ENCODE measurements around the gene RPS15. TPM values are rescaled to one million over a fixed set of nuclear protein-coding genes. Genes with fewer than 3 reads are reported as not detected.
A peak's percentile ranks its signal among the peaks of the same experiment; 100 is the strongest.

The RPS15 gene
- polyA plus RNA-seq, 1 of the 3 experiments (the other 2 are of a cell fraction), result 3,749 TPM

DNA sequence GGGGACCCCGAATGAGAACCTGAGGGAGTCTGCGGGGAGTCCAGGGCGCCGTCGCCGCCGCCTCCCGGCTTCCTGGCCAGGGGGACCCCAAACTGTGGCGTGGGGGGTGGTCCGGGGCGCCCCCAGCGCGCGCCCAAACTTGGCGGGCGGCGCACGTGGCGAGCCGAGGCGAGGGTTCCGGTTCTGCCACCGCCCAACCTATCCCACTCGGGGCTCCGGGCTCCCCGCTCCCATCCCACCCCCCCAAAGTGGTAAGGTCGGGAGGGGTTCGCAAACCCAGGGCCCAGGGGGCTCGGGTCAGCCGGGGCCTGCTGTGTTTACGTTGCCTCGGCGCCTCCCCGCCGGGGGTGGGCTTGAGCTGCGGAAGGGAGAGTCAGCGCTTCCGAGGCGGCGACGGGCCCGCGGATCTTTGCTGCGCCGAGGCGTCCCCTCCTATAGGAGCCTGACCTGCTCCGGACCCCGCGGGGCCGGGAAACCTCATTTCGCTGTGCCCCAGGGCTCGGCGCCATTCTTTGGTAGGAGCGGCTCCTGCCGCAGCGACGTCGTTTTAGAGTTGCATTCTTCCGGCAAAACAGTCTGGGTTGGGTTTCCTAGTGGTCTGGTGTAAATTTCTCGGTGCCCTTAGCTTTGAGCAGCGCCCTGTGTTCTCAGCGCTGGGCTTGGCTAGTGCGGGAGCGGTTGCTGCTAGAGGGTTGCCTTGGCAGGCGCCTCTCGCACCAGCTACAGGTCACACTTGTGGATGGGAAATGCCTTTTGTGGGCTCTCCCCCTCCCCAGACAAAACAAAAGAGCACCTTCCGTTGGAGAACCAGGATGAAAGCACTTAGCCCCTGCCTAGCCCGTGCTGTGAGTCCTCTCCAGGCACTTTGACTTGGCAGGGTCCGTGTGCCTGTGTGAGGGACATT lies 29.6 kb upstream of the RPS15 start (continued):
- TF ChIP-seq MEF2A (IDR thresholded peaks at IDR 0.05; ENCODE audit: borderline replicate concordance, low read depth) (no peak), CHD2 (IDR thresholded peaks at IDR 0.05; ENCODE audit: low read length, partially characterized antibody) (no peak), ELF1 (IDR thresholded peaks at IDR 0.05) (no peak), POLR2AphosphoS5 (IDR thresholded peaks at IDR 0.05; ENCODE audit: low read depth, low read length) (no peak), RAD21 (IDR thresholded peaks at IDR 0.05; ENCODE audit: low read length) (no peak), SIN3A (IDR thresholded peaks at IDR 0.05; ENCODE audit: borderline replicate concordance, low read depth, low read length) (peak; percentile 29; the same call in 1 of the 2 replicates), TEAD4 (IDR thresholded peaks at IDR 0.05; ENCODE audit: borderline replicate concordance, insufficient read depth) (no peak), RCOR1 (IDR thresholded peaks at IDR 0.05; ENCODE audit: low read length) (no peak), JUND (IDR thresholded peaks at IDR 0.05) (no peak), YY1 (IDR thresholded peaks at IDR 0.05; ENCODE audit: low read depth) (0 out of 2 replicates have a peak, but pooled peaks have one; percentile 29), RFX5 (IDR thresholded peaks at IDR 0.05; ENCODE audit: low read length) (no peak)
- TF ChIP-seq, protein P1, sequence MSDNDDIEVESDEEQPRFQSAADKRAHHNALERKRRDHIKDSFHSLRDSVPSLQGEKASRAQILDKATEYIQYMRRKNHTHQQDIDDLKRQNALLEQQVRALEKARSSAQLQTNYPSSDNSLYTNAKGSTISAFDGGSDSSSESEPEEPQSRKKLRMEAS (IDR thresholded peaks at IDR 0.05; ENCODE audit: low read depth), result peak; percentile 38; the same call in 1 of the 2 replicates
- TF ChIP-seq, protein P2, sequence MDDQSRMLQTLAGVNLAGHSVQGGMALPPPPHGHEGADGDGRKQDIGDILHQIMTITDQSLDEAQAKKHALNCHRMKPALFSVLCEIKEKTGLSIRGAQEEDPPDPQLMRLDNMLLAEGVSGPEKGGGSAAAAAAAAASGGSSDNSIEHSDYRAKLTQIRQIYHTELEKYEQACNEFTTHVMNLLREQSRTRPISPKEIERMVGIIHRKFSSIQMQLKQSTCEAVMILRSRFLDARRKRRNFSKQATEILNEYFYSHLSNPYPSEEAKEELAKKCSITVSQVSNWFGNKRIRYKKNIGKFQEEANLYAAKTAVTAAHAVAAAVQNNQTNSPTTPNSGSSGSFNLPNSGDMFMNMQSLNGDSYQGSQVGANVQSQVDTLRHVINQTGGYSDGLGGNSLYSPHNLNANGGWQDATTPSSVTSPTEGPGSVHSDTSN (IDR thresholded peaks at IDR 0.05), result no peak

DNA sequence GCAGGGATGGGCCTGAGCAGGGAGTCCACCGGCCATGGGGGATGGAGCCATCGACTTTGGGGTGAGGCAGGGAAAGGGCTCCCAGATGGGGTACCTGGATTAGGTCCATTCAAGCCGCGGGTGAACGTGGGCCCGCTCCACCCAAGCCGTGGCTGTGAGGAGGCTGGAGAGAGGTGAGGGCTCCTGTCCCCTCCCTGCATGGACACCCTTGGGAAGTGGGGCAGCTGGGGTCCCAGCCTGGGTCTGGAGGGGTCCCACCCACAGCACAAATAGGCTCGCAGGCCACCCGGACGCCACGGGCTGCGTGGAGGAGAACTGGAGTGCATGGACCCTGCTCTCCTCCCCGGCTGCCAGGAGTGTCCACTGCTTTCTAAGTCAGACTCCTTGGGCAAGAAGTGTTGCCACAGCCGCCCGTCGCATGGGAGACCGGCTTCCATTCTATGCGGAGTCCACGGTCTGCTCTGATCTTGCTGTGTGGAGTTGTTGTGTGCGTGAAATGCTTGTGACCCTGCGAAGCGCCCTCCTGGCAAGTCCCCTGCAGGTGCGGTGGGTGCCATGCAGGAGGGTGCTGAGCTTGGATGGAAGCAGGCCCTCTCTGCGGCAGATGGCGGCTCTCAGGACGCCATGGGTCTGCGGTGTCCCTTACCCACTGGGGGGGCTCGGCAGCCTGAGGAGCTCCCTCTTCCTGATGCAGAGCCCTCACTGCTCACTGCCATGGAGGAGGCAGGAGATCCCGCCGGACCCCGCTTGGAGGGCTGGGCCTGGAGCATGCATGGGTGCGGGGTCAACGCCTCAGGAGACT lies 28.8 kb upstream of the RPS15 start:
- ChIA-PET CTCF (interaction anchor here (1.0 to 2.2 kb wide), 6 partner anchors 9 to 130 kb away, joined by 3 to 8 read pairs (median 4); no protein-coding TSS in a partner anchor), POLR2A (interaction anchor here (1.0 to 1.4 kb wide), 2 partner anchors 11 to 140 kb away, joined by 3 to 5 read pairs; partner anchors contain the start of gene CIRBP)
- WGBS (ENCODE audit: low lambda C conversion rate), result 48% methylated on average over 17 of the region's 33 CpGs
- peak overlapping the region; percentile 99 for H3K4me2 ChIP-seq
- no peak overlapping the region for H2AFZ ChIP-seq (ENCODE audit: low read depth)
- no peaks in the 10 kb centered on the region for H3K27me3 ChIP-seq (ENCODE audit: insufficient read depth)
- peaks cover 0 to 10% of the 10 kb centered on the region in 2 experiments for H3K36me3 ChIP-seq (replicated peaks in 1 of 2; ENCODE audit: control insufficient read depth in 1 of 2, insufficient read depth in 2 of 2, low read length in 1 of 2)
- H3K4me1 ChIP-seq (ENCODE audit: control insufficient read depth in 1 of 2, insufficient read depth in 2 of 2, low read depth in 1 of 2, low read length in 1 of 2), result peaks cover 6 to 29% of the 10 kb centered on the region in 2 experiments; a peak in 2 of 4 replicates
- peak overlapping the region in 1 of 2 experiments; percentile 70; a peak in 2 of 4 replicates for H3K27ac ChIP-seq (ENCODE audit: low read depth in 2 of 2, low read length in 1 of 2)
- peak overlapping the region; percentile 95 for H3K9ac ChIP-seq
- DNase-seq, result no peak
- H3K79me2 ChIP-seq (ENCODE audit: insufficient read depth), result peaks cover 68% of the 10 kb centered on the region
- no peaks in the 10 kb centered on the region for H3K9me2 ChIP-seq
- H3F3A ChIP-seq (replicated peaks; ENCODE audit: insufficient read depth), result peaks cover 13% of the 10 kb centered on the region
- no peaks in the 10 kb centered on the region for H3K9me3 ChIP-seq
- peaks cover 60% of the 10 kb centered on the region for H4K20me1 ChIP-seq (ENCODE audit: insufficient read depth)
- H3K4me3 ChIP-seq (ENCODE audit: low read depth in 2 of 2, low read length in 1 of 2), result peak overlapping the region; percentile 83 to 86
- TF ChIP-seq NFIC (IDR thresholded peaks at IDR 0.05; ENCODE audit: borderline replicate concordance), result no peak
- TF ChIP-seq, protein P3, sequence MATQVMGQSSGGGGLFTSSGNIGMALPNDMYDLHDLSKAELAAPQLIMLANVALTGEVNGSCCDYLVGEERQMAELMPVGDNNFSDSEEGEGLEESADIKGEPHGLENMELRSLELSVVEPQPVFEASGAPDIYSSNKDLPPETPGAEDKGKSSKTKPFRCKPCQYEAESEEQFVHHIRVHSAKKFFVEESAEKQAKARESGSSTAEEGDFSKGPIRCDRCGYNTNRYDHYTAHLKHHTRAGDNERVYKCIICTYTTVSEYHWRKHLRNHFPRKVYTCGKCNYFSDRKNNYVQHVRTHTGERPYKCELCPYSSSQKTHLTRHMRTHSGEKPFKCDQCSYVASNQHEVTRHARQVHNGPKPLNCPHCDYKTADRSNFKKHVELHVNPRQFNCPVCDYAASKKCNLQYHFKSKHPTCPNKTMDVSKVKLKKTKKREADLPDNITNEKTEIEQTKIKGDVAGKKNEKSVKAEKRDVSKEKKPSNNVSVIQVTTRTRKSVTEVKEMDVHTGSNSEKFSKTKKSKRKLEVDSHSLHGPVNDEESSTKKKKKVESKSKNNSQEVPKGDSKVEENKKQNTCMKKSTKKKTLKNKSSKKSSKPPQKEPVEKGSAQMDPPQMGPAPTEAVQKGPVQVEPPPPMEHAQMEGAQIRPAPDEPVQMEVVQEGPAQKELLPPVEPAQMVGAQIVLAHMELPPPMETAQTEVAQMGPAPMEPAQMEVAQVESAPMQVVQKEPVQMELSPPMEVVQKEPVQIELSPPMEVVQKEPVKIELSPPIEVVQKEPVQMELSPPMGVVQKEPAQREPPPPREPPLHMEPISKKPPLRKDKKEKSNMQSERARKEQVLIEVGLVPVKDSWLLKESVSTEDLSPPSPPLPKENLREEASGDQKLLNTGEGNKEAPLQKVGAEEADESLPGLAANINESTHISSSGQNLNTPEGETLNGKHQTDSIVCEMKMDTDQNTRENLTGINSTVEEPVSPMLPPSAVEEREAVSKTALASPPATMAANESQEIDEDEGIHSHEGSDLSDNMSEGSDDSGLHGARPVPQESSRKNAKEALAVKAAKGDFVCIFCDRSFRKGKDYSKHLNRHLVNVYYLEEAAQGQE (IDR thresholded peaks at IDR 0.05; ENCODE audit: low read depth, low read length), result no peak
- TF ChIP-seq FOXJ3 (CRISPR knock-in tag; IDR thresholded peaks at IDR 0.05), result no peak
- TF ChIP-seq GATA2 (CRISPR knock-in tag; IDR thresholded peaks at IDR 0.05), result no peak
- TF ChIP-seq FOXM1 (IDR thresholded peaks at IDR 0.05; ENCODE audit: low read depth), result no peak
- no peak for TF ChIP-seq SIN3A (IDR thresholded peaks at IDR 0.05; ENCODE audit: borderline replicate concordance, low read depth, low read length)
- TF ChIP-seq YY1 (IDR thresholded peaks at IDR 0.05; ENCODE audit: low read depth), result no peak
- TF ChIP-seq EP300 (IDR thresholded peaks at IDR 0.05; ENCODE audit: borderline replicate concordance in 1 of 2, low read depth in 1 of 2, low read length in 1 of 2), result no peak
- no peak for TF ChIP-seq TAF1 (IDR thresholded peaks at IDR 0.05; ENCODE audit: borderline replicate concordance, low read depth, low read length)
- no peak for TF ChIP-seq ELF1 (IDR thresholded peaks at IDR 0.05)
- no peak for TF ChIP-seq MXI1 (IDR thresholded peaks at IDR 0.05; ENCODE audit: low read depth, low read length)
- TF ChIP-seq SMC3 (IDR thresholded peaks at IDR 0.05; ENCODE audit: low read depth, low read length), result no peak
- TF ChIP-seq, protein P2 (IDR thresholded peaks at IDR 0.05), result no peak
- no peak for TF ChIP-seq TCF12 (IDR thresholded peaks at IDR 0.05)
- TF ChIP-seq RXRA (IDR thresholded peaks at IDR 0.05; ENCODE audit: borderline replicate concordance, low read depth), result no peak

All from SK-N-SH (cell line).